Gastroesophageal sphincter (tissue), 3 donors: ENCODE data around the gene ACOXL.

Experiments
- POLR2A ChIP-seq, 2 donors: fragments of 450-650 bp; IDR thresholded peaks; one replicate each; pipeline ENCODE4 v1.6.1; 2017; ENCODE audit warnings: antibody characterized with exemption in 2 of 2, mild to moderate bottlenecking in 2 of 2, moderate library complexity in 1 of 2
- POLR2AphosphoS5 ChIP-seq: sonication (generic); formaldehyde crosslinking; IDR thresholded peaks from one replicate; pipeline ENCODE4 v1.6.1; 2017; ENCODE audit warnings: antibody characterized with exemption
- TF ChIP-seq, protein P1 (sequence below), 4 experiments: fragments of 200-600 bp in 2 of 4; fragments of 450-650 bp in 2 of 4; sonication (generic) in 1 of 4; IDR thresholded peaks; one replicate each; pipeline ENCODE4 v1.5.1; 2017 to 2019; ENCODE audit warnings: antibody characterized with exemption in 4 of 4, mild to moderate bottlenecking in 2 of 4, moderate library complexity in 2 of 4

DNA sequence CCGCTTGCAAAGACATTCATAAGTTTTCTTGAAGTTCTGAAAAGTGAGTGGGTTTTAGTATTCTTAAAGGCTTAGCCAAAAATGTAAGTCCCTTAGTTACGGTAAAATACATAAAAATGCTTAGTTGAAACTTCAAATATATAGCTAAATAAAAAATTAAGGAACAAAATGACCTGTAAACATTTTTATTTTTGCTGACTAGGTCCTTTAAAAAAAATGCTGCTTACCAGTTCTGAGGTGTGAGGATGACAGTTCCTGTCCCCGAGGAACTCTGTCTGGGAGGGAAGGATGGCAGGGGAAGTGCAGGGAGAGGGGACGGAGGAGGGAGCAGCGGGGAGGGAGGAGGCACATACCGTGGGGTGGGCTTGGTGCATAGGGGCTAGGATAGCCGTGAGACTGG lies 285.5 kb downstream of the ACOXL start:
- TF ChIP-seq, protein P1, sequence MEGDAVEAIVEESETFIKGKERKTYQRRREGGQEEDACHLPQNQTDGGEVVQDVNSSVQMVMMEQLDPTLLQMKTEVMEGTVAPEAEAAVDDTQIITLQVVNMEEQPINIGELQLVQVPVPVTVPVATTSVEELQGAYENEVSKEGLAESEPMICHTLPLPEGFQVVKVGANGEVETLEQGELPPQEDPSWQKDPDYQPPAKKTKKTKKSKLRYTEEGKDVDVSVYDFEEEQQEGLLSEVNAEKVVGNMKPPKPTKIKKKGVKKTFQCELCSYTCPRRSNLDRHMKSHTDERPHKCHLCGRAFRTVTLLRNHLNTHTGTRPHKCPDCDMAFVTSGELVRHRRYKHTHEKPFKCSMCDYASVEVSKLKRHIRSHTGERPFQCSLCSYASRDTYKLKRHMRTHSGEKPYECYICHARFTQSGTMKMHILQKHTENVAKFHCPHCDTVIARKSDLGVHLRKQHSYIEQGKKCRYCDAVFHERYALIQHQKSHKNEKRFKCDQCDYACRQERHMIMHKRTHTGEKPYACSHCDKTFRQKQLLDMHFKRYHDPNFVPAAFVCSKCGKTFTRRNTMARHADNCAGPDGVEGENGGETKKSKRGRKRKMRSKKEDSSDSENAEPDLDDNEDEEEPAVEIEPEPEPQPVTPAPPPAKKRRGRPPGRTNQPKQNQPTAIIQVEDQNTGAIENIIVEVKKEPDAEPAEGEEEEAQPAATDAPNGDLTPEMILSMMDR (IDR thresholded peaks at IDR 0.05) = no peak
- TF ChIP-seq POLR2AphosphoS5 = no peak
- TF ChIP-seq POLR2A (IDR thresholded peaks at IDR 0.05) = no peak
